H9 (cell line): Measurements from ENCODE around the gene CAPN5. TPM values are rescaled to one million over a fixed set of nuclear protein-coding genes. Genes with fewer than 3 reads are reported as not detected.

Source experiments
- DNase-seq: peaks from one replicate; pipeline ENCODE4 v3.0.0-alpha.2; 2017
- H2AFZ ChIP-seq: one replicate; pipeline ENCODE4 v1.6.1; 2013; ENCODE audit warnings: mild to moderate bottlenecking, low read length, control low read depth, moderate library complexity
- H2AK5ac ChIP-seq: 2 replicates; pipeline ENCODE4 v1.6.1; 2013; ENCODE audit warnings: low read length, control low read depth, mixed read lengths; ENCODE audit not compliant: insufficient read length
- H2BK120ac ChIP-seq: one replicate; pipeline ENCODE4 v1.6.1; 2013; ENCODE audit warnings: low read depth, mild to moderate bottlenecking, low read length, control low read depth, inconsistent platforms; ENCODE audit not compliant: poor library complexity, severe bottlenecking
- H2BK12ac ChIP-seq: 2 replicates; pipeline ENCODE4 v1.6.1; 2013; ENCODE audit warnings: low read length, control low read depth, mixed read lengths, low read depth; ENCODE audit not compliant: insufficient read length
- H2BK15ac ChIP-seq: 2 replicates; pipeline ENCODE4 v1.6.1; 2013; ENCODE audit warnings: low read depth, low read length, control low read depth
- H2BK20ac ChIP-seq: one replicate; pipeline ENCODE4 v1.6.1; 2013; ENCODE audit warnings: low read depth, mild to moderate bottlenecking, low read length, control low read depth, inconsistent platforms; ENCODE audit not compliant: poor library complexity, severe bottlenecking
- H2BK5ac ChIP-seq: 2 replicates; pipeline ENCODE4 v1.6.1; 2013; ENCODE audit warnings: low read length, control low read depth, mixed read lengths; ENCODE audit not compliant: insufficient read length
- H3K14ac ChIP-seq: 2 replicates; pipeline ENCODE4 v1.6.1; 2013; ENCODE audit warnings: low read length, control low read depth; ENCODE audit not compliant: insufficient read depth
- H3K18ac ChIP-seq: 2 replicates; pipeline ENCODE4 v1.6.1; 2013; ENCODE audit warnings: low read depth, mild to moderate bottlenecking, mixed read lengths, low read length, control low read depth; ENCODE audit not compliant: insufficient read length
- H3K23ac ChIP-seq: 2 replicates; pipeline ENCODE4 v1.6.1; 2013; ENCODE audit warnings: low read length, control low read depth, mixed read lengths, low read depth; ENCODE audit not compliant: insufficient read length
- H3K23me2 ChIP-seq: 2 replicates; pipeline ENCODE4 v1.6.1; 2013; ENCODE audit warnings: low read depth, mild to moderate bottlenecking, mixed read lengths, low read length, control low read depth; ENCODE audit not compliant: insufficient read length, poor library complexity, severe bottlenecking
- H3K27ac ChIP-seq: 2 replicates; pipeline ENCODE4 v1.5.1; 2013; ENCODE audit warnings: low read length, control low read depth, mixed read lengths, low read depth; ENCODE audit not compliant: insufficient read length
- H3K27me3 ChIP-seq: 2 replicates; pipeline ENCODE4 v1.6.1; 2013; ENCODE audit warnings: low read length, control low read depth, inconsistent platforms; ENCODE audit not compliant: insufficient read depth
- H3K4ac ChIP-seq: 2 replicates; pipeline ENCODE4 v1.6.1; 2013; ENCODE audit warnings: low read depth, mild to moderate bottlenecking, control low read depth, inconsistent platforms, low read length, moderate library complexity
- H3K4me1 ChIP-seq: 2 replicates; pipeline ENCODE4 v1.6.1; 2013; ENCODE audit warnings: low read length, control low read depth, inconsistent platforms; ENCODE audit not compliant: insufficient read depth
- H3K4me2 ChIP-seq: 2 replicates; pipeline ENCODE4 v1.6.1; 2013; ENCODE audit warnings: low read length, control low read depth, mixed read lengths; ENCODE audit not compliant: insufficient read length, insufficient read depth
- H3K56ac ChIP-seq: 2 replicates; pipeline ENCODE4 v1.6.1; 2013; ENCODE audit warnings: low read depth, mild to moderate bottlenecking, mixed read lengths, low read length, control low read depth; ENCODE audit not compliant: insufficient read length
- H3K79me1 ChIP-seq: 2 replicates; pipeline ENCODE4 v1.6.1; 2013; ENCODE audit warnings: low read depth, mild to moderate bottlenecking, moderate library complexity, low read length, control low read depth, inconsistent platforms; ENCODE audit not compliant: insufficient read depth, poor library complexity, severe bottlenecking
- H3K79me2 ChIP-seq: 2 replicates; pipeline ENCODE4 v1.6.1; 2013; ENCODE audit warnings: low read length, control low read depth, inconsistent platforms; ENCODE audit not compliant: insufficient read depth
- H3K9ac ChIP-seq: 2 replicates; pipeline ENCODE4 v1.6.1; 2013; ENCODE audit warnings: low read length, control low read depth, mixed read lengths; ENCODE audit not compliant: insufficient read length; ENCODE audit errors: extremely low read depth
- H3K9me3 ChIP-seq: one replicate; pipeline ENCODE4 v1.6.1; 2013; ENCODE audit warnings: low read depth, low read length, inconsistent platforms; ENCODE audit not compliant: control insufficient read depth
- H3T11ph ChIP-seq: one replicate; pipeline ENCODE4 v1.6.1; 2013; ENCODE audit warnings: mild to moderate bottlenecking, low read length, control low read depth, inconsistent platforms
- H4K20me1 ChIP-seq: one replicate; pipeline ENCODE4 v1.6.1; 2013; ENCODE audit not compliant: control insufficient read depth, insufficient read length, insufficient read depth
- H4K5ac ChIP-seq: 2 replicates; pipeline ENCODE4 v1.6.1; 2013; ENCODE audit warnings: low read depth, mild to moderate bottlenecking, mixed read lengths, low read length, control low read depth; ENCODE audit not compliant: insufficient read length
- H4K8ac ChIP-seq: replicated peaks from 2 replicates; pipeline ENCODE4 v1.6.1; 2013; ENCODE audit warnings: low read length, control low read depth, mixed read lengths, low read depth; ENCODE audit not compliant: insufficient read length
- H4K91ac ChIP-seq: 2 replicates; pipeline ENCODE4 v1.6.1; 2013; ENCODE audit warnings: low read depth, mild to moderate bottlenecking, moderate library complexity, mixed read lengths, low read length, control low read depth; ENCODE audit not compliant: insufficient read length
- H3K27ac Mint-ChIP-seq, 3 experiments: 2 replicates in 2 of 3; 3 replicates in 1 of 3; pipeline ENCODE4 v1.8.0; 2020 to 2021; ENCODE audit warnings: mixed read lengths in 3 of 3, mild to moderate bottlenecking in 1 of 3, moderate library complexity in 1 of 3
- H3K27me3 Mint-ChIP-seq: 2 replicates; pipeline ENCODE4 v1.8.0; 2021; ENCODE audit warnings: low read depth, mild to moderate bottlenecking, moderate library complexity, mixed read lengths
- H3K36me3 Mint-ChIP-seq, 3 experiments: 2 replicates in 2 of 3; 3 replicates in 1 of 3; pipeline ENCODE4 v1.8.0; 2020 to 2021; ENCODE audit warnings: low read depth in 3 of 3, mixed read lengths in 3 of 3; ENCODE audit not compliant: insufficient read depth in 1 of 3
- H3K4me1 Mint-ChIP-seq, 2 experiments: 2 replicates each; pipeline ENCODE4 v1.8.0; 2020; ENCODE audit warnings: mixed read lengths in 2 of 2
- H3K4me3 Mint-ChIP-seq, 2 experiments: 2 replicates in 1 of 2; 3 replicates in 1 of 2; pipeline ENCODE4 v1.8.0; 2020 to 2021; ENCODE audit warnings: mild to moderate bottlenecking in 2 of 2, mixed read lengths in 2 of 2, moderate library complexity in 1 of 2
- H3K9me3 Mint-ChIP-seq, 2 experiments: 2 replicates in 1 of 2; 3 replicates in 1 of 2; pipeline ENCODE4 v1.8.0; 2020; ENCODE audit warnings: mild to moderate bottlenecking in 2 of 2, mixed read lengths in 2 of 2, moderate library complexity in 1 of 2
- WGBS: extraction: QIAGEN DNeasy Blood & Tissue Kit; methylation state at CpG from one replicate; pipeline ENCODE4 v1.1.7; 2013; ENCODE audit warnings: missing lambda C conversion rate, low lambda C conversion rate, mixed read lengths; ENCODE audit not compliant: insufficient read length; ENCODE audit errors: extremely low coverage; 5-methylcytosine and 5-hydroxymethylcytosine counted together
- total RNA-seq: library from RNA; stranded (reverse); gene quantifications from 2 replicates; pipeline ENCODE4 v1.2.1, GENCODE V29; 2021
- TF ChIP-seq, protein P1 (sequence below): fragments of 200-600 bp; sonication (generic); conservative IDR thresholded peaks from 3 replicates; pipeline ENCODE4 v1.8.0; 2021; ENCODE audit warnings: antibody characterized with exemption, mild to moderate bottlenecking

Gene CAPN5
- total RNA-seq, 1 experiment from 2014 or later: 16.7 TPM

DNA sequence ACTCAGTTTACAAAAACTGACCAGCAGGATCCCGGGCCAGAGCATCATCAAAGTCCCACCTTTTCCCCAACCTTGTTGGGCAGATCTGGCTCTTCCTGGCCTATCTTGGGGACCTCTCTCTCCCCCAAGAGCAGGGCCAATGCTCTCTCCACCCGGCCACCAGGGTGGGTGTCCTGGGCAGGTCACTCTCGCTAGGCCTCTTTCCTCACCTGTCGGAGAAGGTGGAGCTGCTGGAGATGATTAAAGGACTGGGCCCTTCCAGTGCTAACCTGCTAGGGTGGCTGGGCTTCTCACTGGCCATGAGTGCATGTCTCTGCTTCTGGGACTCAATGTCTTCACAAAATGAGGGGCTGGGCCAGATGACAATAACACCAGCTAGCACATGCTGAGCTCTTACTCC lies 2.9 kb upstream of the CAPN5 start:
- H2BK15ac ChIP-seq: no peak overlapping the region
- no peak overlapping the region for H3K14ac ChIP-seq
- WGBS: no CpG with 5 or more reads among the region's 4 CpGs
- H3K23me2 ChIP-seq: peaks cover 10% of the 10 kb centered on the region
- no peak for DNase-seq
- no peak overlapping the region for H3K4me2 ChIP-seq
- Mint-ChIP-seq H3K9me3 (peaks cover 6 to 7% of the 10 kb centered on the region in 2 experiments; a peak in 2 of 5 replicates), H3K36me3 (no peaks in the 10 kb centered on the region), H3K27me3 (peaks cover 17% of the 10 kb centered on the region), H3K4me3 (no peak overlapping the region), H3K27ac (no peak overlapping the region), H3K4me1 (peaks cover 17 to 20% of the 10 kb centered on the region in 2 experiments)
- no peak overlapping the region for H2BK120ac ChIP-seq
- no peak overlapping the region for H2BK20ac ChIP-seq
- no peak overlapping the region for H4K8ac ChIP-seq
- H4K91ac ChIP-seq: no peak overlapping the region
- no peak overlapping the region for H2BK12ac ChIP-seq
- H3K27me3 ChIP-seq: no peaks in the 10 kb centered on the region
- H3K4ac ChIP-seq: no peak overlapping the region
- H3K9ac ChIP-seq: no peak overlapping the region
- no peak overlapping the region for H3K27ac ChIP-seq
- H4K5ac ChIP-seq: no peak overlapping the region
- no peak overlapping the region for H2BK5ac ChIP-seq
- H2AFZ ChIP-seq: no peak overlapping the region
- H3K4me1 ChIP-seq: no peaks in the 10 kb centered on the region
- H3K23ac ChIP-seq: no peak overlapping the region
- H3K56ac ChIP-seq: no peak overlapping the region
- H3K79me2 ChIP-seq: 0 out of 2 replicates have a peak, but pooled peaks cover 2% of the 10 kb centered on the region
- no peaks in the 10 kb centered on the region for H3K9me3 ChIP-seq
- no peak overlapping the region for H3T11ph ChIP-seq
- no peak overlapping the region for H2AK5ac ChIP-seq
- H4K20me1 ChIP-seq: no peaks in the 10 kb centered on the region
- no peaks in the 10 kb centered on the region for H3K79me1 ChIP-seq
- H3K18ac ChIP-seq: no peak overlapping the region
- TF ChIP-seq, protein P1, sequence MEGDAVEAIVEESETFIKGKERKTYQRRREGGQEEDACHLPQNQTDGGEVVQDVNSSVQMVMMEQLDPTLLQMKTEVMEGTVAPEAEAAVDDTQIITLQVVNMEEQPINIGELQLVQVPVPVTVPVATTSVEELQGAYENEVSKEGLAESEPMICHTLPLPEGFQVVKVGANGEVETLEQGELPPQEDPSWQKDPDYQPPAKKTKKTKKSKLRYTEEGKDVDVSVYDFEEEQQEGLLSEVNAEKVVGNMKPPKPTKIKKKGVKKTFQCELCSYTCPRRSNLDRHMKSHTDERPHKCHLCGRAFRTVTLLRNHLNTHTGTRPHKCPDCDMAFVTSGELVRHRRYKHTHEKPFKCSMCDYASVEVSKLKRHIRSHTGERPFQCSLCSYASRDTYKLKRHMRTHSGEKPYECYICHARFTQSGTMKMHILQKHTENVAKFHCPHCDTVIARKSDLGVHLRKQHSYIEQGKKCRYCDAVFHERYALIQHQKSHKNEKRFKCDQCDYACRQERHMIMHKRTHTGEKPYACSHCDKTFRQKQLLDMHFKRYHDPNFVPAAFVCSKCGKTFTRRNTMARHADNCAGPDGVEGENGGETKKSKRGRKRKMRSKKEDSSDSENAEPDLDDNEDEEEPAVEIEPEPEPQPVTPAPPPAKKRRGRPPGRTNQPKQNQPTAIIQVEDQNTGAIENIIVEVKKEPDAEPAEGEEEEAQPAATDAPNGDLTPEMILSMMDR: no peak
